GM10847 (cell line): ENCODE data around the gene SOWAHD.

Experiments
- POLR2A ChIP-seq: IDR thresholded peaks from 2 replicates; pipeline ENCODE4 v1.6.1; 2011; ENCODE audit not compliant: insufficient read length; ENCODE audit errors: extremely low read depth

Gene SOWAHD

GRCh38 chrX:119757979-119758730 lies at the start of gene SOWAHD:
SOWAHD (plus strand) TSS chrX:119758588; CDS start chrX:119758668, 80 bp downstream.
- no peak for TF ChIP-seq POLR2A

DNA sequence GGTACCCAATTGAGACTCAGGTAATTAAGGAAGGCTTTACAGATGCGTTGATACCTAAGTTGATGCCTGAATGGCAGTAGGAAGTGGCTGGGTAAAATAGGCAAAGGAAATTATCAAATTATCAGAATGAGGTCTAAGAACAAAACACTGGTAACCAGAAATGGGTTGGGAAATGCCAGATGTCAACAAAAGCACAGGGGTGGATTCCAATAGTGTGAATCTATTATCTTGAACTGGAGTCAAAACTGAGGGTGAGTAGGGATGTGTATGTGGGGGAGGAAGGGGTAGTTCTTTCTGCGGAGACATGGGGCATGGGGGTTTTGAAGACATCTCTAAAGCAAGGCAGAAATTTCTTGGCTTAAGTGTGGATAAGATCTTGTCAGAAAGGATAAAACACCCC lies 49.5 kb upstream of the SOWAHD start:
- no peak for TF ChIP-seq POLR2A

GRCh38 chrX:119709630-119710029 lies 48.8 kb upstream of the SOWAHD start:
- TF ChIP-seq POLR2A = no peak

GRCh38 chrX:119721487-119721886 lies 36.9 kb upstream of the SOWAHD start:
- TF ChIP-seq POLR2A = no peak

DNA sequence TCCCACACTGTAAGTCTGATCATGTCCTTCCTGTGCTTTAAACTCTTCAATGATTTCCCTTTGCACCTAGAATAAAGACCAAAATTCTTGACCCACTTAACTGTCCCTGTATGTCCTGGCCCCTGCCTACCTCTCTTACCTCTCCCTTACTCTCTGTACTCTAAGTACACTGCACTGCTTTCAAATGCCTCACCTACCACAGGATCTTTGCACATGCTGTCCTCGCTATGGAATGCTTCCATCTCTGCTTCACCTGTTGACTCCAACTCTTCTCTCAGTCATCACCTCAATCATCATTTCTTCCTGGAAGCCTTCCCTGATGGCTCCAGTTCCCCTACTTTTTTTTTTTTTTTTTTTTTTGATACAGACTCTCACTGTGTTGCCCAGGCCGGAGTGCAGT lies 36.5 kb upstream of the SOWAHD start:
- no peak for TF ChIP-seq POLR2A

DNA sequence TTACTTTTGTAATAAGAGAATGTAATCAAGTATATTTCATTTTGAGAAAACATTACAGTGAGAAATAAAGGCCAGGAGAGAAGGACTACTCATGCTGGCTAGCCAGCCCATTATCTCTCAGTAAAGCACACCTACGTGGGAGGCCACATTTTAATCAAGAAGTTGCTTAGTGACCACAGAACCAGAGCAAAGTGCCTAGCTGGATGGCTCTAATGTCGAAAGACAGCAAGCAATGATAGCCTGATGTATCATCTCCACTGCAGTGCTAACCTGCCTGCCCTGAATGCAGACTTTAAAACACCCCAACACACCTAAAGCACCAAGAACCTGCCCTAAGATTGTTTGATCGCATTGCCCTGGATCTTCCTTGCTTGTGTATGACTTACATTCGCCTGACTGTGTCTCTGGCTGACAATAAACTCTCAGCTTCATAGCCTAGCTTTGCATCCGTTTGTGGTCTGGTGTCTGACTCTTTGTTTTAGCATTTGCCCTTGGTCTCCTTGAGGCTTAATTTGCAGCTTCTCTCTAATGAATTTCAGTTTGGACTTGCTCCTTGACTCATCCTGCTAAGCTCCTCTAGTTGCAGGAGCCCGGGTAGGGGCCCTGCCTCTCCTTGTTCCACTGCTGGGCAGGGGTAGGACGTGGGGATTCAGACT lies 31.4 kb upstream of the SOWAHD start:
- TF ChIP-seq POLR2A = no peak

- no peak for TF ChIP-seq POLR2A
Measured at GRCh38 chrX:119728487-119728886, 29.9 kb upstream of the SOWAHD start.

DNA sequence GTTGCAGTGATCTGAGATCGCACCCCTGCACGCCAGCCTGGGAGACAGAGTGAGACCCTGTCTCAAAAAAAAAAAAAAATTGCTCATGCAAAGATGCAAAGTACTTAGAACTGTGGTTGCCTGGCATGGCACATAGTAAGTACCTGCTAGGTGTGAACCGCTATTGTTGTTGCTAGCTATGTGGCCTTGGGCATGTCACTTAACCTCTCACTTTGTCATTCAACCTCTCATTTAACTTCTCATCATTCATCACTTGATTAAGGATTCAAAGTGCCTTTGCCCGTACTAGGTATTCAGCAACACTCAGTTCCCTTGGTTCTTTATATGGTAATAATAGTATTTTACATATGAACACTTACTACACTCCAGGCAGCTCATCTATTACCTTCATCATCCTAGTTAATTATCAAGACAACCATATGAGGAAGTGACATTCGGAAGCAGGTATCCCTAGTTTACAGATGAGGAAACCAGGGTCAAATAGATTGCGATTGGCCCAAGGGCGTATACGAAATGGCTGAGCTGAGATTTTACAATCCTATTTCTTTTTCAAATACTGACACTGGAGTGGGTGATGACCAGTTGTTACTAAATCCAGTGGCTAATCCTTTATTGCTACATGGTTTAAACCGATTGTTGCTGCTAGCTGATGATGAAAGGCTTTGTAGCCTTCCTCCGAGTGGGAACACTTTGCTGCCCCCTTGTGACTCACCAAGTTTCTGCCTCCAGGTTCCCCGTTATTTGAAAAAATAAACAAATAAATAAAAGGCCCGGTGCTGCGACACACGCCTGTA lies 28.8 kb upstream of the SOWAHD start:
- no peak for TF ChIP-seq POLR2A

DNA sequence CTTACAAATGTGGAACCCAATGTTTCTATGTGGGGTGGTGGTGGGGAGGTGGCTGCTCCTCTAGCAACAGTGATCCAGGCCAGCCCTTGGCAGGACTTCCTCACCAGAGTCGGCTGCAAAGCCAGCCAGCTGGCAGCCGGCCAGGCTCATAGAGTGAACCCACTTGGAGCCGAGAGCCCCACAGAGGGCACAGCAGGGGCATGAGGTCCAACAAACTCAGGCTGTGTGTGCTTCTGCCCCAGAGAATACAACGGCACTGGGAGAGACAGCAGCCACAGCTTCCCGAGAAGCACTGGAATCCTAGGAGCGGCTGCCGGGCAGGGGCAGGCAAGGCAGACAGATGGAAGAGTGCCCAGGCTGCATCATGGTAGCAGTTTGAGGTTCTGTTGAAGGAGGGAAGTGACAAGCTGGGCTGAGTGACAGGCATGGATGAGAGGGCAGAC lies 23.5 kb upstream of the SOWAHD start:
- no peak for TF ChIP-seq POLR2A

- no peak for TF ChIP-seq POLR2A
Measured at GRCh38 chrX:119735467-119735866, 22.9 kb upstream of the SOWAHD start.

DNA sequence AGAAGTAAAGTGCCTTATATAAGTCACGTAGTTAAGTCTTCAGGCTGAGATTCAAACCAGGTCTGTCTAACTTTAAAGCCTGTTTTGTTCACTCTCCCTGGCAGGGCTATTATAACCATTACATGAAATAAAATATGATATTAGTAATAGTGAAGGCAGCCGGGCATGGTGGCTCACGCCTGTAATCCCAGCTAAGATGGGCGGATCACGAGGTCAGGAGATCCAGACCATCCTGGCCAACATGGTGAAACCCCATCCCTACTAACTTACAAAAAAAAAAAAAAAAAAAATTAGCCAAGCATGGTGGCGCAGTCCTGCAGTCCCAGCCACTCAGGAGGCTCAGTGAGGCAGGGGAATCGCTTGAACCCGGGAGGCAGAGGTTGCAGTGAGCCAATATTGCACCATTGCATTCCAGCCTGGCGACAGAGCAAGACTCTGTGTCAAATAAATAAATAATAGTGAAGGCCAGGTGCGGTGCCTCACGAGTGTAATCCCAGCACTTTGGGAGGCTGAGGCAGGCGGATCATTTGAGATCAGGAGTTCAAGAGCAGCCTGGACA lies 22.1 kb upstream of the SOWAHD start:
- TF ChIP-seq POLR2A = no peak

- no peak for TF ChIP-seq POLR2A
Measured at GRCh38 chrX:119738742-119739141, 19.6 kb upstream of the SOWAHD start.

DNA sequence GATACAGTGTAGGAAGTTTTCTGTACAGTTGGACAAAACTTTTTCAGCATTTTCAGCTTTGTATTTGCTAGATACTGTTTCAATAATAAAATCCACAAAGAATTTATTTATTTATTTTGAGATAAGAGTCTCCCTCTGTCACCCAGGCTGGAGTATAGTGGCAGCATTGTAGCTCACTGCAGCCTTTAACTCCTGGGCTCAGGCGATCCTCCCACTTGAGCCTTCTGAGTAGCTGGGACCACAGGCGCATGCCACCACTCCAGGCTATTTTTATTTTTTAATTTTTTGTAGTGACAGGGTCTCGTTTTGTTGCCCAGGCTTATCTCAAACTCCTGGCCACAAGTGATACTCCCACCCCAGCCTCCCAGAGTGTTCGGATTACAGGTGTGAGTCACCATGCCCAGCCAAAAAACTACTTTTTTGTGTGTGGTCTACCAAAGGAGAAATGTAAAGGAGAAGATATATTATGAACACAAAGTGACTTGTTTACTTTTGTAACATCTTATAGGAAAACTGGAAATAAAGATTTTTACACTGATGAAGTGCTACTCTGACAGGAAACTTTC lies 13.0 kb upstream of the SOWAHD start:
- no peak for TF ChIP-seq POLR2A

- no peak for TF ChIP-seq POLR2A
Measured at GRCh38 chrX:119753001-119753400, 5.4 kb upstream of the SOWAHD start.

- no peak for TF ChIP-seq POLR2A
Measured at GRCh38 chrX:119753639-119754257, 4.6 kb upstream of the SOWAHD start.
